Ishikawa (cell line): Measurements from ENCODE around the gene MAP4K4.

Source experiments
- CEBPB ChIP-seq: IDR thresholded peaks from 2 replicates; pipeline ENCODE4 v1.6.1; 2012
- CREB1 ChIP-seq: IDR thresholded peaks from 2 replicates; pipeline ENCODE4 v1.6.1; 2012; ENCODE audit warnings: low read depth
- EGR1 ChIP-seq: IDR thresholded peaks from 2 replicates; pipeline ENCODE4 v1.6.1; 2012
- EP300 ChIP-seq: IDR thresholded peaks from 2 replicates; pipeline ENCODE4 v1.6.1; 2012; ENCODE audit warnings: borderline replicate concordance
- FOXM1 ChIP-seq: IDR thresholded peaks from 2 replicates; pipeline ENCODE4 v1.6.1; 2012; ENCODE audit warnings: low read depth, borderline replicate concordance
- NFIC ChIP-seq: IDR thresholded peaks from 2 replicates; pipeline ENCODE4 v1.6.1; 2012
- RAD21 ChIP-seq: IDR thresholded peaks from 2 replicates; pipeline ENCODE4 v1.6.1; 2012; ENCODE audit warnings: low read depth
- REST ChIP-seq: IDR thresholded peaks from 2 replicates; pipeline ENCODE4 v1.6.1; 2012; ENCODE audit warnings: low read depth, mild to moderate bottlenecking
- TAF1 ChIP-seq: IDR thresholded peaks from 2 replicates; pipeline ENCODE4 v1.6.1; 2012; ENCODE audit warnings: low read depth, mild to moderate bottlenecking
- TCF12 ChIP-seq: IDR thresholded peaks from 2 replicates; pipeline ENCODE4 v1.6.1; 2012; ENCODE audit warnings: low read depth
- TEAD4 ChIP-seq: IDR thresholded peaks from 2 replicates; pipeline ENCODE4 v1.6.1; 2012
- USF1 ChIP-seq: IDR thresholded peaks from 2 replicates; pipeline ENCODE4 v1.6.1; 2012
- YY1 ChIP-seq: IDR thresholded peaks from 2 replicates; pipeline ENCODE4 v1.6.1; 2012; ENCODE audit warnings: low read depth
- ZBTB7A ChIP-seq: IDR thresholded peaks from 2 replicates; pipeline ENCODE4 v1.6.1; 2012; ENCODE audit warnings: low read depth
- TF ChIP-seq, protein P1 (sequence below): IDR thresholded peaks from 2 replicates; pipeline ENCODE4 v1.6.1; 2012

MAP4K4 gene

DNA sequence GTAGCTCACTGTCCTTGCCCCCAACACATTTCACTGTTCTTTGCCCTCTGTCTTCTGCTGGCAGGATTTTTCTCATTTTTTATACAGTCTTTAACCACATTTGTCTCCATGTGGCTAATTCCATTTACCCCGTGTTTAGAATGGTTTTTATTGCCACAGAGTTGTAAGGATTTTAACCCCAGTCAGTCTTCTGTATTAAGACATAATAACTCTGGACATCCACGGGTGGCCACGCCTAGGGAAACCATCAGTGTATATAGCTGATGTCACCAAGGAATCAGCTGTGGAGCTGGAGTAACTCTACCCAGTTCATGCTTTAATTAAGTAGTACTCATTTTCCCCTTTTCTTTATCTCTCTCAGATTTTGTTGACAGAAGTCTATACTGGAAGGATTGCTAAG, 139.8 kb downstream of the MAP4K4 start:
- TF ChIP-seq TEAD4: no peak
- TF ChIP-seq EP300: no peak
- TF ChIP-seq USF1: no peak
- TF ChIP-seq CREB1: no peak
- no peak for TF ChIP-seq EGR1

DNA sequence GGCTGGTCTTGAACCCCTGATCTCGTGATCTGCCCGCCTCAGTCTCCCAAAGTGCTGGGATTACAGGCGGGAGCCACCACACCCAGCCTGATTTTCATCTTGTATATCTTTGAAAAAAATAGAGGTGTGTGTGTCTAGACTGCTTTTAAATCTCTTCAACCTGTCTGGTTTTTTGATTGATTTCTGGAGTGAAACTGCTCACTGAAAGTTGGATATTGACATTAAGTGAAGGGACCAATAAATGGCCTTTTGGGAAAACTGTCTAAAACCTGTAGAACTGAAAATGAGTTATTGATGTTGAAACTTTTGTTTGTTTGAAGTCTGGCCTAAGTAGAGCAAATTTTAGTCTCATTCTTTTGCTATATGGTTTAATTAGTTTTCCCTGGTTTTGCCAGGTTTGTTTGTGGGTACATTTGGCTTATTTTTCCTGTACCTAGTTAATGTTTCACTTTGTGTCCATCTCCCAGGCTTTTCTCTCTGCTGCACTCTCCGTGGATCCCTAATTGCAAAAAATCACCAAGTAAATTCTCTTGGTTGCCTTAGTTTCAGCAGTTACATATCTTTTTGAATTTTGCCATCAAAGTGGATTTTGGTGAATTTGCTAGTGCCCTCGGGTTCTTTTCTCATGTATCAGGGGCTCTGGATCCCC, 144.3 kb downstream of the MAP4K4 start:
- TF ChIP-seq YY1: no peak
- no peak for TF ChIP-seq TEAD4
- no peak for TF ChIP-seq ZBTB7A
- TF ChIP-seq EP300: no peak
- TF ChIP-seq CREB1: no peak
- no peak for TF ChIP-seq EGR1
- no peak for TF ChIP-seq RAD21
- TF ChIP-seq REST: no peak
- TF ChIP-seq, protein P1, sequence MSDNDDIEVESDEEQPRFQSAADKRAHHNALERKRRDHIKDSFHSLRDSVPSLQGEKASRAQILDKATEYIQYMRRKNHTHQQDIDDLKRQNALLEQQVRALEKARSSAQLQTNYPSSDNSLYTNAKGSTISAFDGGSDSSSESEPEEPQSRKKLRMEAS: no peak
- TF ChIP-seq TAF1: no peak
- TF ChIP-seq CEBPB: no peak

DNA sequence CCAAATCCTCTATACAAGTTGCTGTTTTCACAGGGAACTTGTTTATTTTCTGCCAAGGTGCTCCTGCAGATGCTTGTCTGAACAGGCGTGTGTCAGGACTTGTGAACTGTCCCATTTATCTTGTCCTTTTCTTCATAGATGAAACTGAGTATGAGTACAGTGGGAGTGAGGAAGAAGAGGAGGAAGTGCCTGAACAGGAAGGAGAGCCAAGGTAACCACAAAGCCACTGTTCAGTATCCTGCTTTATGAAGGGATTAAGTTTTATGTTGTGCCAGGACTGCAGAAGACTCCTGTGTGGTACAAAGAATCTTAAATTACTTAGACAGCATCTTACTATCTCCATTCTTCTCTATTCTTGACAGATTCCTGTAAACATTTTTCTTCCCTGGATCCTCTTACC, 145.0 kb downstream of the MAP4K4 start:
- TF ChIP-seq CREB1: no peak
- TF ChIP-seq, protein P1: no peak
- no peak for TF ChIP-seq RAD21
- no peak for TF ChIP-seq CEBPB
- TF ChIP-seq TEAD4: no peak
- no peak for TF ChIP-seq TCF12
- no peak for TF ChIP-seq USF1
- no peak for TF ChIP-seq EP300
- no peak for TF ChIP-seq EGR1
- no peak for TF ChIP-seq FOXM1
- no peak for TF ChIP-seq ZBTB7A
- no peak for TF ChIP-seq NFIC
- no peak for TF ChIP-seq TAF1
- TF ChIP-seq REST: no peak

DNA sequence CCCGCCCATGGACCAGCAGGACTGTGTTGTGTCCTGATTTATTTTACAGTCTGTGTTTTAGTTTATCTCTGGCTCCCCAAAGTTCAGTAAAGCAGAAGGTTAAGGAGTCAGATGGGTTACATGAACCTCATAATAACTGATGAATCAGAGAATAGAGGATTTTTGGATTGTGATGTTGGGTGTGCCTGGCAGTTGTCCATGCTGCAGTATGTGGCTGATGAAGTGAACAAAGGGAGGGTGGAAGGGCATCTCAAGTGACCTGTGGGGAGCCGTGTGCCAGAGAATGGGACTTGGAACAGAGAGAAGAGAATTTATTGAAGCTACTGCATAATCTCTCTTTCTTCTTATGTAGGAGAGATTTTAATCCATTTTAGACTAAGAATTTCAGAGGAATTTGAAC, 145.5 kb downstream of the MAP4K4 start:
- peak; percentile 44; the same call in 1 of the 2 replicates for TF ChIP-seq NFIC
- TF ChIP-seq CEBPB: no peak
- TF ChIP-seq CREB1: no peak
- TF ChIP-seq REST: no peak
- no peak for TF ChIP-seq USF1

DNA sequence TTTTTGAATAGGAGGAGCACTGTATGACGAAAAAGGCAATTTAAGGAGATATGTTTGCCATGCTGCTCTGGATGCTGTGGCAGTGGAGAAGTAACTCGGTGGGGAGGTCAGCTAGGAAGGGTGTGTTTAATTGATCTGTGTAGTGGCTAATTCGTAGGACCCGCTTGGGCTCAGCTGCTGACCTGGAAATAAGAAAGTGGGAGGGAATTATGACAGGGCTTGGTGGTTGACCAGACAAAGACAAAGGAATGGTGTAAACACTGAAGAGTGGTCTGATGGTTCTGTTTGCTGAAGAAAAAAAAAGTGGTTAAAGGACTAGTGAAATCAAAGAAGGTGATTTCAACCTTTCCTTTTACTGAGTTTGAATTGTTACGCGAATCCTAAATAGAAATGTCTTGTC, 146.0 kb downstream of the MAP4K4 start:
- TF ChIP-seq NFIC (no peak; the same call in 1 of the 2 replicates), ZBTB7A (no peak), RAD21 (no peak), USF1 (no peak), FOXM1 (no peak), TAF1 (no peak), CREB1 (no peak), EP300 (no peak), CEBPB (no peak), TEAD4 (no peak), YY1 (no peak)
- TF ChIP-seq, protein P1: no peak
